ENCODE results near the gene AK1.
"Not testable (repeated sequence)": the region's sequence is repeated elsewhere in the genome, so short reads cannot be mapped to it uniquely, and the experiment has no call there.

AK1 gene

GRCh38 chr9:127848756-127849504 lies 28.5 kb downstream of the AK1 start:
- DNase-seq (ENCODE audit: low read depth in 2 of 2), result no peak

GRCh38 chr9:127847833-127848755 lies 29.4 kb downstream of the AK1 start:
- DNase-seq (ENCODE audit: low read depth in 2 of 2), result no peak

GRCh38 chr9:127847178-127847510 lies 30.3 kb downstream of the AK1 start:
- DNase-seq (ENCODE audit: low read depth in 2 of 2), result no peak

- no peak for DNase-seq (ENCODE audit: low read depth in 2 of 2)
Measured at GRCh38 chr9:127846443-127847177, 30.9 kb downstream of the AK1 start.

GRCh38 chr9:127845619-127846018 lies 31.9 kb downstream of the AK1 start:
- DNase-seq (ENCODE audit: low read depth in 2 of 2), result not testable (repeated sequence)

- no peak for DNase-seq (ENCODE audit: low read depth in 2 of 2)
Measured at GRCh38 chr9:127844821-127845359, 32.6 kb downstream of the AK1 start.

- no peak for DNase-seq (ENCODE audit: low read depth in 2 of 2)
Measured at GRCh38 chr9:127841087-127841835, 36.2 kb downstream of the AK1 start.

GRCh38 chr9:127838375-127839078 lies 38.9 kb downstream of the AK1 start:
- no peak for DNase-seq (ENCODE audit: low read depth in 2 of 2)

- DNase-seq (ENCODE audit: low read depth in 2 of 2), result no peak
Measured at GRCh38 chr9:127837346-127837745, 40.1 kb downstream of the AK1 start.

- not testable (repeated sequence) for DNase-seq (ENCODE audit: low read depth in 2 of 2)
Measured at GRCh38 chr9:127836561-127836960, 40.9 kb downstream of the AK1 start.

GRCh38 chr9:127835991-127836516 lies 41.4 kb downstream of the AK1 start:
- DNase-seq (ENCODE audit: low read depth in 2 of 2), result no peak

GRCh38 chr9:127833555-127833954 lies 43.9 kb downstream of the AK1 start:
- DNase-seq (ENCODE audit: low read depth in 2 of 2), result no peak

- no peak for DNase-seq (ENCODE audit: low read depth in 2 of 2)
Measured at GRCh38 chr9:127832248-127832647, 45.2 kb downstream of the AK1 start.

GRCh38 chr9:127829205-127829906 lies 48.1 kb downstream of the AK1 start:
- no peak for DNase-seq (ENCODE audit: low read depth in 2 of 2)

- no peak for DNase-seq (ENCODE audit: low read depth in 2 of 2)
Measured at GRCh38 chr9:127828262-127829031, 49.0 kb downstream of the AK1 start.

- DNase-seq (ENCODE audit: low read depth in 2 of 2), result no peak
Measured at GRCh38 chr9:127826253-127826913, 51.1 kb downstream of the AK1 start.

- DNase-seq (ENCODE audit: low read depth in 2 of 2), result no peak
Measured at GRCh38 chr9:127825319-127826051, 52.0 kb downstream of the AK1 start.

- DNase-seq (ENCODE audit: low read depth in 2 of 2), result no peak
Measured at GRCh38 chr9:127822108-127822507, 55.4 kb downstream of the AK1 start.
